HepG2 (cell line): ENCODE results near the gene FSHR. TPM values are rescaled to one million over a fixed set of nuclear protein-coding genes. Genes with fewer than 3 reads are reported as not detected.

Experiments used
- ATAC-seq: fragments of 200-7000 bp; cut with Tn5 transposase; 3 replicates; pipeline ENCODE4 v1.9.1; 2020; ENCODE audit warnings: mild to moderate bottlenecking, moderate library complexity
- BruUV-seq: library from RNA; stranded (reverse); fragments of 400-500 nt; replicated peaks from 2 replicates; lab custom pipeline; 2021; lab: Mats Ljungman, UMichigan
- CTCF ChIA-PET: fragments of 300-600 bp; formaldehyde crosslinking; extraction: SDS; loops from one replicate; lab custom pipeline; 2021; ENCODE audit warnings: low total read pairs, inconsistent platforms, low intra/inter-chr PET ratio; lab: Yijun Ruan, JAX
- POLR2A ChIA-PET: fragments of 350-600 bp; sonication (Branson Sonifier 250); formaldehyde crosslinking; loops from one replicate; lab custom pipeline; 2020; ENCODE audit warnings: antibody characterized with exemption, inconsistent platforms; lab: Yijun Ruan, JAX
- DNase-seq: peaks from one replicate; pipeline ENCODE4 v3.0.0-alpha.2; 2015; ENCODE audit warnings: low spot score
- FAIRE-seq: peaks from 3 replicates; lab custom pipeline; 2011; peaks lifted over from hg19 to GRCh38; lab: Jason Lieb, UNC
- H2AFZ ChIP-seq: one replicate; pipeline ENCODE4 v1.6.1; 2011; ENCODE audit warnings: low read length, inconsistent platforms
- H3K27ac ChIP-seq: fragments of 300-600 bp; 3 replicates; pipeline ENCODE4 v1.8.0; 2011; ENCODE audit warnings: mixed run types, mild to moderate bottlenecking, mixed read lengths, low read length, inconsistent platforms; ENCODE audit not compliant: insufficient read depth; ENCODE audit errors: extremely low read length
- H3K27me3 ChIP-seq, 2 experiments: fragments of 200-600 bp in 1 of 2; 2 replicates in 1 of 2; 3 replicates in 1 of 2; pipeline versions ENCODE4 v1.6.0 to v1.8.0; 2011; ENCODE audit warnings: low read length in 2 of 2, mild to moderate bottlenecking in 2 of 2, moderate library complexity in 2 of 2, inconsistent platforms in 1 of 2; ENCODE audit not compliant: insufficient read depth in 2 of 2, control insufficient read depth in 1 of 2
- H3K36me3 ChIP-seq, 2 experiments: fragments of 200-600 bp in 1 of 2; replicated peaks in 1 of 2; 2 replicates in 1 of 2; 3 replicates in 1 of 2; pipeline versions ENCODE4 v1.5.1 to v1.8.0; 2011; ENCODE audit warnings: low read length in 2 of 2, inconsistent platforms in 1 of 2; ENCODE audit not compliant: insufficient read depth in 2 of 2, control insufficient read depth in 1 of 2
- H3K4me1 ChIP-seq: 2 replicates; pipeline ENCODE4 v1.5.1; 2012; ENCODE audit warnings: low read length, inconsistent platforms; ENCODE audit not compliant: insufficient read depth
- H3K4me2 ChIP-seq: 2 replicates; pipeline ENCODE4 v1.6.0; 2011; ENCODE audit warnings: low read depth, low read length, inconsistent platforms
- H3K4me3 ChIP-seq, 3 experiments: fragments of 200-600 bp in 1 of 3; sonication (generic), shearing (Covaris generic) in 1 of 3; replicated peaks in 1 of 3; 2 replicates each; pipeline ENCODE4 v1.5.1; 2011 to 2016; ENCODE audit warnings: low read length in 3 of 3, inconsistent platforms in 2 of 3, low read depth in 2 of 3, mild to moderate bottlenecking in 2 of 3, control low read depth in 1 of 3, mixed read lengths in 1 of 3; ENCODE audit not compliant: insufficient read depth in 1 of 3
- H3K79me2 ChIP-seq: one replicate; pipeline ENCODE4 v1.6.1; 2011; ENCODE audit warnings: low read length, inconsistent platforms; ENCODE audit not compliant: insufficient read depth
- H3K9ac ChIP-seq: 2 replicates; pipeline ENCODE4 v1.6.0; 2011; ENCODE audit warnings: mild to moderate bottlenecking, low read depth, low read length, inconsistent platforms; ENCODE audit not compliant: insufficient read depth
- H3K9me3 ChIP-seq: 2 replicates; pipeline ENCODE4 v1.5.1; 2012; ENCODE audit warnings: mild to moderate bottlenecking, low read length
- H4K20me1 ChIP-seq: 2 replicates; pipeline ENCODE4 v1.6.0; 2011; ENCODE audit warnings: inconsistent platforms, mild to moderate bottlenecking, low read length, moderate library complexity; ENCODE audit not compliant: insufficient read depth
- ATF3 ChIP-seq: sonication (generic); formaldehyde crosslinking; IDR thresholded peaks from 2 replicates; pipeline ENCODE4 v1.4.0; 2020; ENCODE audit warnings: missing genetic modification reagents
- CSRNP1 ChIP-seq: sonication (generic); formaldehyde crosslinking; IDR thresholded peaks from 2 replicates; pipeline ENCODE4 v1.8.1; 2023; ENCODE audit warnings: mild to moderate bottlenecking, missing genetic modification reagents
- FOXM1 ChIP-seq: sonication (generic); formaldehyde crosslinking; IDR thresholded peaks from 2 replicates; pipeline ENCODE4 v1.5.0; 2020; ENCODE audit warnings: missing genetic modification reagents
- FUBP1 ChIP-seq: sonication (generic); formaldehyde crosslinking; IDR thresholded peaks from 2 replicates; pipeline ENCODE4 v1.5.1; 2020; ENCODE audit warnings: missing genetic modification reagents, mild to moderate bottlenecking, borderline replicate concordance
- MEIS2 ChIP-seq: sonication (generic); formaldehyde crosslinking; IDR thresholded peaks from 2 replicates; pipeline ENCODE4 v1.9.0; 2021; ENCODE audit warnings: mild to moderate bottlenecking, missing genetic modification reagents
- NCOR1 ChIP-seq: fragments of 200-600 bp; sonication (generic); IDR thresholded peaks from 2 replicates; pipeline ENCODE4 v1.7.0; 2017; ENCODE audit warnings: antibody characterized with exemption, low read length, borderline replicate concordance
- NFE2L2 ChIP-seq: fragments of 150-350 bp; IDR thresholded peaks from 2 replicates; pipeline ENCODE4 v1.6.1; 2014; ENCODE audit warnings: low read length
- RAD51 ChIP-seq: fragments of 450-650 bp; IDR thresholded peaks from 2 replicates; pipeline ENCODE4 v1.6.1; 2016; ENCODE audit warnings: borderline replicate concordance
- RARA ChIP-seq: IDR thresholded peaks from 2 replicates; pipeline ENCODE4 v1.6.1; 2016; ENCODE audit warnings: missing genetic modification reagents, missing compliant biosample characterization
- TAF1 ChIP-seq: sonication (generic); formaldehyde crosslinking; IDR thresholded peaks from 2 replicates; pipeline ENCODE4 v1.4.0; 2020; ENCODE audit warnings: missing genetic modification reagents
- ZNF281 ChIP-seq: sonication (generic); formaldehyde crosslinking; IDR thresholded peaks from 2 replicates; pipeline ENCODE4 v1.4.0; 2020; ENCODE audit warnings: missing genetic modification reagents, borderline replicate concordance
- ZNF558 ChIP-seq: sonication (generic); formaldehyde crosslinking; IDR thresholded peaks from 2 replicates; pipeline ENCODE4 v1.9.0; 2022; ENCODE audit warnings: mild to moderate bottlenecking, missing genetic modification reagents, borderline replicate concordance
- ZNF605 ChIP-seq: sonication (generic); formaldehyde crosslinking; IDR thresholded peaks from 2 replicates; pipeline ENCODE4 v1.8.0; 2022; ENCODE audit warnings: mild to moderate bottlenecking, missing genetic modification reagents
- ZNF775 ChIP-seq: sonication (generic); formaldehyde crosslinking; IDR thresholded peaks from 2 replicates; pipeline ENCODE4 v1.4.0; 2020; ENCODE audit warnings: missing genetic modification reagents, mild to moderate bottlenecking, moderate library complexity, borderline replicate concordance
- ZUFSP ChIP-seq: sonication (generic); formaldehyde crosslinking; IDR thresholded peaks from 2 replicates; pipeline ENCODE4 v1.9.0; 2021; ENCODE audit warnings: missing genetic modification reagents, mild to moderate bottlenecking, borderline replicate concordance
- WGBS: methylation state at CpG from one replicate; pipeline ENCODE4 v1.1.6; 2017; ENCODE audit warnings: low lambda C conversion rate; 5-methylcytosine and 5-hydroxymethylcytosine counted together
- in situ Hi-C: cut with HindIII; loops from 2 replicates; pipeline ENCODE4 v1.10.0; 2017; ENCODE audit warnings: low pct_unique_long_range_greater_than_20kb; ENCODE audit not compliant: extremely low pct_ligation_motif_present
- intact Hi-C: fragments of 100-400 bp; cut with micrococcal nuclease; formaldehyde crosslinking; loops from one replicate; pipeline ENCODE4 v1.10.0; 2022; ENCODE audit not compliant: unreplicated experiment
- polyA plus RNA-seq, 8 experiments: library from polyadenylated mRNA; depleted of rRNA in 3 of 8; stranded (reverse) in 7 of 8; unstranded in 1 of 8; fragments of >200 nt; fragmentation: Illumina TruSeq in 4 of 8; extraction: Trizol in 4 of 8; gene quantifications; 2 replicates each; pipeline versions ENCODE4 v1.2.1 to v1.2.3, GENCODE V29; 2011 to 2016; ENCODE audit warnings: low read depth in 4 of 8, missing spikeins in 1 of 8, mixed read lengths in 1 of 8; ENCODE audit not compliant: insufficient read depth in 1 of 8
- total RNA-seq, 5 experiments: library from RNA; depleted of rRNA; stranded (reverse); fragments of >200 nt; fragmentation: Illumina TruSeq; extraction: Trizol; gene quantifications; 2 replicates each; pipeline ENCODE4 v1.2.3, GENCODE V29; 2016; ENCODE audit warnings: low read depth in 1 of 5

Gene FSHR
- total and polyA plus RNA-seq, 2 of the 13 experiments (the other 11 are each of a cell fraction or from before 2014, with no cell fraction given) = not detected

- H3K9me3 ChIP-seq = no peaks in the 10 kb centered on the region
- no peak overlapping the region for H3K4me2 ChIP-seq
- no peak overlapping the region for H2AFZ ChIP-seq
- no peaks in the 10 kb centered on the region for H3K36me3 ChIP-seq
- H3K9ac ChIP-seq = no peak overlapping the region
- BruUV-seq = no TSS peak
- H4K20me1 ChIP-seq = no peaks in the 10 kb centered on the region
- no peaks in the 10 kb centered on the region for H3K27me3 ChIP-seq
- TF ChIP-seq NCOR1 (no peak), FUBP1 (CRISPR knock-in tag) (no peak), TAF1 (no peak), CSRNP1 (CRISPR knock-in tag) (no peak), ZNF281 (CRISPR knock-in tag) (no peak), RARA (CRISPR knock-in tag) (no peak), RAD51 (no peak), ZNF558 (CRISPR knock-in tag) (no peak), ZUFSP (CRISPR knock-in tag) (no peak), ATF3 (CRISPR knock-in tag) (no peak), ZNF605 (CRISPR knock-in tag) (no peak), NFE2L2 (no peak), FOXM1 (no peak), ZNF775 (CRISPR knock-in tag) (no peak), MEIS2 (CRISPR knock-in tag) (no peak)
- no peaks in the 10 kb centered on the region for H3K79me2 ChIP-seq
- in situ Hi-C loops = no loop called here
- no peak for FAIRE-seq
- ATAC-seq = no peak
- intact Hi-C loops = no loop called here
- DNase-seq = no peak
- 3% methylated on average over 3 of the region's 3 CpGs for WGBS
- no peak overlapping the region for H3K4me3 ChIP-seq
- H3K4me1 ChIP-seq = no peaks in the 10 kb centered on the region
- ChIA-PET CTCF (no interaction called here), POLR2A (no interaction called here)
- no peak overlapping the region for H3K27ac ChIP-seq
Measured at GRCh38 chr2:48991415-48992131, 162.7 kb downstream of the FSHR start.
